ENCODE results near the gene HS3ST2.

Gene HS3ST2

DNA sequence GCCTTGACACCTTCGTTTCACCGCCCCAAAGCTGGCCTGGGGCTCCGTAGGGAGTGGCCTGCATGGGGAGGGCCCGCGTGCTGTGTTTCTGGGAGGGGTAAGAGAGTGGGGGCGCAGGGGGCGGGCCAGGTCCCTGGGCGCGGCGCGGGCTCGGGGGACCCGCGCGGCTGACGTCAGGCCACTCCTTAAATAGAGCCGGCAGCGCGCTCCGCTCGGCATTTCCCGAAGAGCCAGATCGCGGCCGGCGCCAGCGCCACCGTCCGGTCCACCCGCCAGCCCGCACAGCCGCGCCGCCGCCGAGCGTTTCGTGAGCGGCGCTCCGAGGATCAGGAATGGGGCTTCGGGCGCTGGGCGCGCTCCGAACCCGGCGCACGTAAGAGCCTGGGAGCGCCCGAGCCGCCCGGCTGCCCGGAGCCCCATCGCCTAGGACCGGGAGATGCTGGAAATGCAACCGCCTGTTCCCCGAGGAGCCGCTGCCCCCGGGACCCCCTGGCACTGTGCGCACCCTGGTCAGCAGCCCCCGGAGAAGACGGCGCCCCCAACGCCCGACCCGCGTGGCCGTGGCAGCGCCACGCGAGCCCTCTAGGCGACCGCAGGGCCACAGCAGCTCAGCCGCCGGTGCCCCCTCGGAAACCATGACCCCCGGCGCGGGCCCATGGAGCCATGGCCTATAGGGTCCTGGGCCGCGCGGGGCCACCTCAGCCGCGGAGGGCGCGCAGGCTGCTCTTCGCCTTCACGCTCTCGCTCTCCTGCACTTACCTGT, at the start of gene HS3ST2:
Gene HS3ST2, plus strand, starts transcription at position 215 of the 763 bp plus-strand sequence. Its CDS starts 449 bp downstream, at position 664.
- no peak for DNase-seq (ENCODE audit: extremely low spot score, insufficient read length, low read depth)

GRCh38 chr16:22764662-22765327, 49.2 kb upstream of the HS3ST2 start:
- no peak for DNase-seq (ENCODE audit: extremely low spot score, insufficient read length, low read depth)
- no peak for FAIRE-seq

More for the DNA sequence above, at the start of gene HS3ST2:
- FAIRE-seq: no peak

DNA sequence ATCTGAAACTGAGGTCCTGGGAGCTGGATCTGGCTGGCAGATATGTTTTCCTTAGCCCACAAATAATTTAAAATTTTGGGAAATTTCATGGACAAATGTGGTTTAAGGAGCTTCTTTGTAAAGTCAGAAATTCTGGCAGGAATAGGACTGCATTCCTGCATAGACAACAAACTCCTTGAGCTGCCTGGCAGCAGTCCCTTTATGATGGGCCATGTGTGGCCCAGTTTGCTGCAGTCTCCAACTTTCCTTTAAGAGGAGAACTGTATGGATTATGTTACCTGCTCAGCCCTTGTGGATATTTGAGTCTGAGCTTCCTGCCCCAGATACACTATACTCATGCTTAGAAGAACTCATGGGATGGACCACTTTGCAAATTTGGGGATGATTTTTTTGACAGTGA, 48.5 kb upstream of the HS3ST2 start:
- DNase-seq (ENCODE audit: extremely low spot score, insufficient read length, low read depth): no peak
- no peak for FAIRE-seq

- DNase-seq (ENCODE audit: extremely low spot score, insufficient read length, low read depth) (no peak), FAIRE-seq (no peak)
Measured at GRCh38 chr16:22770866-22771265, 43.1 kb upstream of the HS3ST2 start.

DNA sequence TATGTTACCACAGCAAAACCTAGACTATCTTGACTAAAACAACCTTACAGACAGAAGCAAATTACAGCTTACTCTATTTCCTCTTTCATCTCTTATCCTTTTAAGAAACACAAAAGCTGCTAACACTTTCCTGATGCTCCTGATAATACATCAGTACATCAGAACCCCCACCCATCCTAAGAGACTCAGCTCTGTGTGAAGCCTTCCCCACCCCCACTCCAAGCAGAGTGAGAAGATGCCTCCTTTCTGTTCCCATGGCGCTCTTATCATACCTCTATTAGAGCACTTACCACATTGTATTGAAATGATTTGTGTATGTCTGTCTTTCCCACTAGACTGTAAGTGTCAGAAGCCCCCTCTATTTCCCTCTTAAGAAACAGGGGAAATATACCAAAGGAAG, 42.4 kb upstream of the HS3ST2 start:
- DNase-seq (ENCODE audit: extremely low spot score, insufficient read length, low read depth) (no peak), FAIRE-seq (no peak)

- FAIRE-seq (no peak), DNase-seq (ENCODE audit: extremely low spot score, insufficient read length, low read depth) (no peak)
Measured at GRCh38 chr16:22775220-22775922, 38.6 kb upstream of the HS3ST2 start.

DNA sequence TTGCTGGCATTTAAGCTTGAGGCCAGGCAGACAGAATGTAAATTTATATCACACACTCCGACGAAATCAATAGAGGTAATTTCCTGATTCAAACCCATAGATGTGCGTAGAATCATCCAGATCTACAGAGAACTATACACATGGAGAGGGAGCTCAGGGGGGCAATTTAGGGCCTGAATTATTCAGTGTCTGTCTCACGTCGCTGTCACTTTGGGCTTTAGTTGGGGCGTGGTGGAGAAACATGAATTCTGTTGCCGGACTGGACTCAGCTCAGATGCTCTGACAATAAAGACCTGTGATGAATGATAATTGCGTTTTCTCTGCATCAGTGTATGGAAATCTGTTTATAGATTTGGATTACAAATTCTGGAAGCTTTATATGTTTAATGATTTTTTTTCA, 32.5 kb upstream of the HS3ST2 start:
- FAIRE-seq: no peak
- no peak for DNase-seq (ENCODE audit: extremely low spot score, insufficient read length, low read depth)

GRCh38 chr16:22782314-22782713, 31.6 kb upstream of the HS3ST2 start:
- no peak for DNase-seq (ENCODE audit: extremely low spot score, insufficient read length, low read depth)
- no peak for FAIRE-seq

DNA sequence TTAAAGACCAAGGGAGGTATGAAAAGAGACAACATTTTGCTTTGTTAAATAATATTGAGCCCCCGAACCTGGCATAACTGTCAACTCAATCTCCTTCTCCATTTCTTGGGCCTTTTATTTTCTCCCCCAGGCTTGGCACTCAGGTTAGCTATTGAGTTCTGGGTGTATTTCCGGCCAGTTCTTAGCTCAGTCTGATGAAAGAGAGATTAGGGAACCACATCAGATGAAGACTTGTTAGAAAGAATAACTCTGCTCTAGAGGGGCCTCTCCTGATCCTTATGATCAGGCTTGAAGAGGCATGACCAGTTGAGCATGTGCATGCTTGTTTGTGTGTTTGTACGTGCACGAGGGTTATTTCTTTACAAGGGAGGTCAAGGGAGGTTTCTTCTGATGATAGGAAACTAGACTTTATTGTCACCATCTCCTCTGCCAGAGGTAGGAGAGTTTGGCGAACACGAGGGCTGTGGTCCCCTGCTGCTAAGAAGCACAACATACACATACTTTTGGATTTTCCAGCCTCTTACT, 29.2 kb upstream of the HS3ST2 start:
- FAIRE-seq: no peak
- no peak for DNase-seq (ENCODE audit: extremely low spot score, insufficient read length, low read depth)

- DNase-seq (ENCODE audit: extremely low spot score, insufficient read length, low read depth) (no peak), FAIRE-seq (no peak)
Measured at GRCh38 chr16:22785552-22785951, 28.4 kb upstream of the HS3ST2 start.

GRCh38 chr16:22786284-22786683, 27.7 kb upstream of the HS3ST2 start:
- DNase-seq (ENCODE audit: extremely low spot score, insufficient read length, low read depth) (no peak), FAIRE-seq (no peak)

GRCh38 chr16:22786691-22787090, 27.3 kb upstream of the HS3ST2 start:
- DNase-seq (ENCODE audit: extremely low spot score, insufficient read length, low read depth) (no peak), FAIRE-seq (no peak)

- FAIRE-seq (no peak), DNase-seq (ENCODE audit: extremely low spot score, insufficient read length, low read depth) (no peak)
Measured at GRCh38 chr16:22787466-22788192, 26.3 kb upstream of the HS3ST2 start.

DNA sequence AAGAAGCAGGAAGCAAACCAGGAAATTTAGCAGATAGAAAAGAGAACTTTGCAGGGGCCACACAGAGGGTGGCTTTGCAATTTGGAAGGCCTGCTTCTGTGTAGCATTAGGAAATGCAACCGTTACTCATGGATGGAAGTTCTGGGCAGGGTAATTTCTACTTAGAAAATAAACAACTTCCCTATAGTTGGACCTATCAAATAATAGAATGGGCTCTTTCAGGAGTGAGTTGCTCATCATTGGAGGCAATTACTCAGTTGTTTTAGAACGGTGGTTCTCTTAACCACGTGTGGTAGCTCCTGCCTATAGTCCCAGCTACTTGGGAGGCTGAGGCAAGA, 25.8 kb upstream of the HS3ST2 start:
- FAIRE-seq: no peak
- no peak for DNase-seq (ENCODE audit: extremely low spot score, insufficient read length, low read depth)

GRCh38 chr16:22789281-22789945, 24.5 kb upstream of the HS3ST2 start:
- no peak for FAIRE-seq
- no peak for DNase-seq (ENCODE audit: extremely low spot score, insufficient read length, low read depth)

- FAIRE-seq: no peak
- no peak for DNase-seq (ENCODE audit: extremely low spot score, insufficient read length, low read depth)
Measured at GRCh38 chr16:22797551-22797950, 16.4 kb upstream of the HS3ST2 start.

GRCh38 chr16:22799113-22799512, 14.8 kb upstream of the HS3ST2 start:
- no peak for DNase-seq (ENCODE audit: extremely low spot score, insufficient read length, low read depth)
- no peak for FAIRE-seq

- DNase-seq (ENCODE audit: extremely low spot score, insufficient read length, low read depth) (no peak), FAIRE-seq (no peak)
Measured at GRCh38 chr16:22804893-22805292, 9.1 kb upstream of the HS3ST2 start.

DNA sequence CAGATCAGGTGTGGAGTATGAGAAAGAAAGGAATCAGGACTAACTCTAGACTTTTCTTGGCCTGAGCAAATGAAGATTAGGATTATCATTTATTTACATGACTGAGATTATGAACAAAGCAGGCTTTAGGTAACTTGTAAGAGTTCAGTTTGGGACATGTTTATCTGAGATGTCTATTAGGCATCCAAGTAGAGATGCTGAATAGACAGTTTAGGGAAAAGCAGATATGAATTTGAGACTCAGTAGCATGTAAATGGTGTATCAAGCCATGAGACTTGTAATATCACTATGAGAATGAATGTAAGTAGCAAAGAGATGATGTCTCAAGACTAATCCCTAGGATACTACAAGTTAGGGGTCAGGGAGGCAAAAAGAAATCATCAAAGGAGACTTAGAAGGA, 8.6 kb upstream of the HS3ST2 start:
- no peak for FAIRE-seq
- no peak for DNase-seq (ENCODE audit: extremely low spot score, insufficient read length, low read depth)

DNA sequence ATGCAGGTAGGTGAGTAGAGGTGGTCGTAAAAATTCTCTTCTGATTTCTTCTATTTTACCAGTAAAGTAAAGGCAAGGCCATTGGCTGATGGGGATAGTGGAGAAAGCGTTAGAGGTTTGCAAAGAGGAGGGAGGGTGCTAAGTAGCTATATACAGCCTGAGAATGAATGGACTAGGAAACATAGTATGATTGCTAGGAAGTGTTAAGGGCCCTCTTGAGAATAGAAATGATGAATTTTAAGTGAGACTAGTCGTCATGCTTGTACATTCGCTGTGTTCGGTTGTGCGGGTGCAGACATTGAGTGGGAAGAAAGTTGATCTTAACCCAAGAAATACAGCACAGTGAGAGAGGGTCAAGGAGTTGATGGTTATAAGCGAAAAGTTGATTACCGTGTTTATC, 7.2 kb upstream of the HS3ST2 start:
- no peak for FAIRE-seq
- no peak for DNase-seq (ENCODE audit: extremely low spot score, insufficient read length, low read depth)

Measured in GM18507 (cell line).